NCI-H226 (cell line): ENCODE measurements around the gene TMEM218.
"Not testable (repeated sequence)": the region's sequence is repeated elsewhere in the genome, so short reads cannot be mapped to it uniquely, and the experiment has no call there.

Experiments
- DNase-seq: peaks from one replicate; pipeline ENCODE4 v3.0.0-alpha.2; 2015

TMEM218 gene

DNA sequence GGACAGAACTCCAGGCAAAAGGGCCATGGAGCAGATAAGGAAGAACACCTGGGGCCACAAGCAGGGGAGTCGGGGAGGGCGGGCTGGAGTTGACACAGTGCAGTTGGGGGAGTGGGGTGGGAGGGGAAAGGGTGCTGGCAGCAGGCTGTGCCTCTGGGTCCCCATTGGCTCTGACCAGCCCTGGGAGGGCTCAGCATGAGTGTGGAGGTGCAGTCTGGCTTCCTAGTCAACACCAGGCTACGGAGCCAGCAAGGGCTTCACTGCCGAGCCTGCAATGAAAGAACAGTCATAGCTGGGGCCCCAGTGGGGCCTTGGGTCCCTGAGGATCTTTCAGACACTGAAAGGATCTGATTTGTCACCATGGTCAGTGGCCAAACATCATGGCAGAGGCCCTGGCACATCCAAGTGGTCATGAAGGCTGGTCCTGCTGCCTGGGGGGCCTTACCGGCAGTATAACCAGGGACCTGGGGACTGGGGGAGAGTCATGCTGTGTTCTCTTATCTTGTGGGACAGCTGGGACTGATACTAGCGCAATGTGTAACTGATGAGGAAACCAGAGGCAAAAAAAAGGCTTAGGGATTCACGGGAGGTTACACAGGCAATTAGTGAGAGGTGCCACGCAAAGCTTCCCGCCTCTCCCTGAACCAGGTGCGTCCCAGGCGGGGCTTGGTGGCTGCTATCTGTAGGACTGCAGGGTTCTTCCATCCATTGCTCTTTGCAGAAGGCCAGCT is 36.8 kb downstream of the TMEM218 start:
- DNase-seq, result no peak

DNA sequence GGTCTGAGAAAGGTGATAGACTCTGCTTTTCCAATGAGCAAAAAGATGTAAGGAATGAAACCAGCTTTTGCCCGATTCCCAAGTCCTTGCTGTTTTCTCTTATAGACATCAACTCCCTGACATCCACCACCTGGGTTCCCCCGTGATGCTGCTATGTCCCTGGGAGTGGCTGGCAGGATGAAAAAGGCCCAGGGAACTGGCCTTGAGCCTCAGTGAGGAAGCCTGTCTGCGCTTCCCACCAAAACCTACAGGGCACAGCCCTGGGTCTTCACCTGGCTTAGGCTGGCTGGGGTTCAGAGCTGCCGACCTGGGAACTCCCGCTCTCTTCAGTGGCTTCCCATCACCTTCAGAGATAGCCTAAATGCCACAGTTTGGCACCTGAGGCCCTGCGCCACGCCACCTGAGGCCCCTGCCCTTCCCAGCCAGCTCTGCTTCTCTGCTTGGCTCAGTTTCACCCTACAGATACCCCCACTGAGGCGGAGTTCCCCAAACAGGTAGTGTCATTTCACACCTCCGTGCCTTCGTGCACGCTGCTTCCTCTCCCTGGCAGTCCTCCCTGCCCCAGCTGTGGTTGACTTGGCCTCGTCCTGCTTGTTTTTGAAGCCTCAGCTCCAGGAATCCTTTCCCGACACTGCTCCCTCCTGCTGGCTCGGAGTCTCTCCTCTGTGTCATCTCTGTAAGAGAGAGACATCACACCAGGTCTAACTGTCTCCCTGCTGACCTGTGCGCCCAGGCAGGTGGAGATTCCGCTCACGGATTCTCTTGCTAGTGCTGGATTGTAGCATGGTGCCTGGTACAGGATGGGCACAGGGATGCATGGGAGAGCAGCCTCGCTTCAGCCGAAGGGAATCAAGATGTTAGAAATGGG is 37.6 kb downstream of the TMEM218 start:
- DNase-seq, result no peak

DNA sequence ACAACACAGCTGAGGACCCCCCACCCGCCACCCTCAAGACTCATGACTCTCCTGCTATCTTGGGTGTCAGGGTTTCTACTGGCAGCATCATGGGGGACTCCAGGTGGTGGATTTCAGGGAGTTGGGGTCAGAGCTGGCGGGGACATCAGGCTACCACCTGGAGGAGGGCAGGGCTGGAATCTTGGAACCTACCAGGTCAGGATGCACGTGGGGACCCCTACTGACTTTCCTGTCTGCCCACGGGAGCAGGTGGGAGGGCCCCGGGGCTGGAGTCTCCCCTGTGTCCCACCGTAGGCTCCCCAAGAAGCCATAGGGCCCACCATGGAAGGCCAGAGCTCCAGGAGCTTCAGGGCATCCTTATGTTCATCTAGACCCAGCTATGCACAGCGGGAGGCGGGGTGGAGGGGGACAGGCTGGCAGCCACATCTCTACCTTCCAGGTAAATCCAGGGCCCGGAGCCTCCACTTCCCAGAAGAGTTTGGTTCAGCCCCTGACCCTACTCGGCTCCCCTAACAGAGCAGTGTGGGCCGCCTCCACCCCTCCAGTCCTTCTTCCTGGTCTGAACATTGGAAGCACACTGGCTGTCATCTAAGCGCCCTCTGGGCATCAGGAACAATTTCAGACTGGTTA is 38.4 kb downstream of the TMEM218 start:
- no peak for DNase-seq

DNA sequence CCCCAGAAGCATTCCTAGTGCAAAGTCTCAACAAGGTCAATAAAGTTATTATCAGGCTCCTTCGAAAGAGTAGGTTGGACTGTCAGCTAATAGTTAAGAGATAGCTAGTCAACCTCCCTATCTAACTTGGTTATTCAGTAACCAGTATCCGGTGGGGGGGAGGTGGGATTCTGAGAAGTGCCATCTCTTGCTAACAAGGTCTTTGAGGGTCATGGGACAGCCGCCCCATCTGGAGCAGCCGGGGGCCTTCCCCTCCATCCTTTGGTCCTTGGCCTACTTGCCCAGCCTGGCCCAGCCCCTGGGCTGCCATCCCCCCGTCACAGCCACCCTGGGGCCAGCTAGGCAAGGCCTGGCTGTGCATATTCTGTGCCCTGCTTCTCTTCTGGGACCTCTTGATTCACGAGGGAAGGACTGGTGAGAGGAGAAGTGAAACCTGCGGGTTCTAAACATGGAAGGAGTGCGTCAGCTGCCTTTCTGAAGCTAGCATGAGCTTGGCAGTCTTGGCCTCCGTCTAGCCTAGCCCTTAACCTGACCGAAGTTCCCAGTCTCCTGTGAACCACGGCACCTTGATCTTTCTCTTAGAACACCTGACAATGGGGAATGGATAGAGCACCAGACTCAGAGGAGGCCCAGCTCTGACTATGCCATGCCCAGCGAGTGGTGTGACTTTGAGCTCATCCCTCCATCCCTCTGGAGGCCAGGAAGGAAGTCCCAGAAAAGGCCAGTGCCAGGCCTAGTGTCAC is 39.0 kb downstream of the TMEM218 start:
- DNase-seq, result no peak

DNA sequence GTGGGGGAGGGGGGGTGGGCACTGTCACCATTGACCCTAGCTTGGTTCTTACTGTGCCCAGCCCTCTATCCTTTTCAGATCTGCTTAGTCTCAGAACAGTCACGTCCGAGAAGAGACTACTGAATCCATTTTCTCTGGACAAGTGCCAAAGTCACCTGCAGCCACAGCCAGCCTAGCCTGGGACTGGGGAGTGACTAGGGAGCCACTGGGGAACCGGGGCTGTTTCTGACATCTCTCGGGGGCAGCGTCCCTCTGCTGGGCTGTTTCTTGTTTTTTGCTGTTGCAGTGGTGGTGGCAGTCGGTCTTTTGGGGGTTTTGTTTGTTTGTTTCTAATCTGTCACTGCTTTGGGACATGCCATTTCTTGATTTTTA is 39.6 kb downstream of the TMEM218 start:
- DNase-seq, result no peak

DNA sequence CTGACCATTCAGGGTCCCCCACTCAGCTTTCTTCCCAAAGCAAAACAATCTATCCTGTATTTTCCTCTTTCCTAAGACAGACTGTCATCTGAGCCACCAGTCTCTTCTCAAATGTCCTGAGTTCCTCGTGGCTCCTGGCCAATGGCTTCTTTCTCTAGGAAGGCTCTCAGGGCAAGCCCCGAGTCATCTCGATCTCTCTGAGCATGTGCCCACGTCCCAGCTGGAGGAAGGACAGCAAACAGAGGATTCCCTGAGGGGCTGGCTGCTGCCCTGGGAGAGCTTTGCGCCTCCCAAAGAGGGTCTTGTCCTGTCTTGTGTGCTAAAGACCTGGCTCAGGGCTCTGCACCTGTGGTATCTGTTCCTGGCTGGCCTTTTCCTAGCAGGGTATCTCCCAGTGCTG is 40.0 kb downstream of the TMEM218 start:
- DNase-seq, result no peak

DNA sequence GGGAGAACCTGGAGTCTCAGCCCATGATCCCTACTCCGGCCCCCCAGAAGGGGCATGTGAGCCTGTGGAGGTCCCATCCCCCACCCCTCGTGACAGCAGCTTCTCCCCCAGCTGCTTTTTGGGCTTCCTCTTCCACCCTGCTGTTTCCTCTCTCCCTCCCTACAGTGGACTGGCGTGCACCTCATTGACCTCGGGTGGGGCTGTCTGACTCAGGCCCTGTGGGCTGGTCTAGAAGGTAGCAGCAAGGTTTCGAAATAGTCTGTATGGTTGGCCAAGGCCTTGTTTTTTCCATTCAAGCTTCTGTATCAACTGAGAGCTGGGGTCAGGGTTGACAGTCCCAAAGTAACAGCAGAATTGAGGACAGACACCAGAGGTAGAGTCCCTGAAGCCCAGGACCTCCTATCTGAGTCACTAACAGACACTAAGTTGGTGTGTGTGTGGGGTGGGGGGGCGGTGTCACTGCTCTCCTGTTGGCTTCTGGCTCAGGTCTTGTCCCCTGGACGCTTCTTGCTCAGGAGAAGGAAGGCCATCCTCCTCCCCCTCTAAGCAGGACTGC is 40.6 kb downstream of the TMEM218 start:
- peak; percentile 88 for DNase-seq

DNA sequence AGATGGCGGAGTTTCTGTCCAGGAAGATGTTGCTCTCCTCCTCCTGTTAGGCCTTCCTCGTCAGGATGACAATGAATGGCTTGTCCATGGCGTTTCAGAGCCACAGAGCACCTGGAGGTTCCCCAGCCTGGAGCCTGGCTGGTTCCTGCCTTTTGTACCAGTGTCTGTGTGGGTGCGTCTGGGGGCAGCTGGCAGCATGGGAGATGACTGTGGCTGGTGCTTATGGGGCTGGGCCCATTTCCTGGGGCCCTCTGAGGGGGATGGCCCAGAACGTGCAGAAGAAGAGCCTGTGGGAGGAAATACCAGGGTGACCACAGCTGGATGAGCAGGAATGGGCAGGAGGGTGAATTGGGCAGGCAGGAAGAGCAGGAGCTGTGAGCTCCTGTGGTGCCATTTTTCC is 41.6 kb downstream of the TMEM218 start:
- peak; percentile 61 for DNase-seq

DNA sequence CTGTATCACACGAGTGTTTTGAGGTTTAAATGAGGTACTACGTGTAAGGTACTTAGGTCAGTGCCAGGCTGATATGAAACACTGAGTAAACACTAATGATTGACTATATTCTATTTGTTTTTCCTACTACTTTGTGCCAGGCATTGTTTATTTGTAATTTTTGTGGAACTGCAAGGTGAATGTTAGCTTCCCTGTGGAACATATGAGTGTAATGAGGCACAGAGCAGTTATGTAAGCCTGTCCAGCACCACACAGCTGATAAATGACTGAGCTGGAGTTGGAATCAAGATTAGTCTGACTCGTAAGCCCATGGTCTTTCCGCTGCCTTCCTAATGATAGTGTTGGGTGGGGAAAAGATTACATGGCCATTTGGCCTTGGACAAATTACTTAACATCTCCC is 42.4 kb downstream of the TMEM218 start:
- peak; percentile 57 for DNase-seq

DNA sequence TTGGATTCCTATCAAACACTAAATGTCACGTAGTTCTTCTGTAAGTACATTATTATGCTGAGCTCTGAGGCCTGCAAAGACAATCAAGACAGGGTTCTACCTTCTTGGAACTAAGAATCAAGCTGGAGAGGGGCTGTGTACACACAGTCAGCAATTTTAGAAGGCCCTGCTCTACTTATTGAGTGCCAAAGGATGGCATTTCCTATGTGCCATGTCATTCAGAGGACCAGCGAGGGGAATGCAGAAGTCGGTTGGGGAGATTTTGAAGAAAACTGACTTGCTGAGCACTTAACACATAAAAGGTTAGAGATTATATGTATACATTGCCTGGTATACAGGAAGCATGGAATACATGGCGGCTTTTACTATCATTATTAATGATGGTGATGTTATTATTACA is 43.1 kb downstream of the TMEM218 start:
- no peak for DNase-seq

DNA sequence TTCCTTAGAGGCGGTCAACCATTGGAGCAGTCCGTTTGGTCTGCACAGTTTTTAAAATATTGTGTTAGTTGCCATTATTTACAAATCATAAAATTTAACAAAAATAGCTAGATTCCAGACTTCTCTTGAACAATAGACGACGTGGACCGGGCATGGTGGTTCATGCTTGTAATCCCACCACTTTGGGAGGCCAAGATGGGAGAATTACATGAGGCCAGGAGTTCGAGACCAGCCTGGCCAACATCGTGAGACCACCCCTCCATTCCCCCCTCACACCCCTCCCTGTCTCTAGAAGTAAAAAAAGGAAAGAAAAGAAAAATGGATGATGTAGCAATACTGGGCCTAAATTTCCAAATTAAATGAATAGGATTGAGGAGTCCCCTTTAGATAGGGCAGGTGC is 47.4 kb downstream of the TMEM218 start:
- DNase-seq, result no peak

DNA sequence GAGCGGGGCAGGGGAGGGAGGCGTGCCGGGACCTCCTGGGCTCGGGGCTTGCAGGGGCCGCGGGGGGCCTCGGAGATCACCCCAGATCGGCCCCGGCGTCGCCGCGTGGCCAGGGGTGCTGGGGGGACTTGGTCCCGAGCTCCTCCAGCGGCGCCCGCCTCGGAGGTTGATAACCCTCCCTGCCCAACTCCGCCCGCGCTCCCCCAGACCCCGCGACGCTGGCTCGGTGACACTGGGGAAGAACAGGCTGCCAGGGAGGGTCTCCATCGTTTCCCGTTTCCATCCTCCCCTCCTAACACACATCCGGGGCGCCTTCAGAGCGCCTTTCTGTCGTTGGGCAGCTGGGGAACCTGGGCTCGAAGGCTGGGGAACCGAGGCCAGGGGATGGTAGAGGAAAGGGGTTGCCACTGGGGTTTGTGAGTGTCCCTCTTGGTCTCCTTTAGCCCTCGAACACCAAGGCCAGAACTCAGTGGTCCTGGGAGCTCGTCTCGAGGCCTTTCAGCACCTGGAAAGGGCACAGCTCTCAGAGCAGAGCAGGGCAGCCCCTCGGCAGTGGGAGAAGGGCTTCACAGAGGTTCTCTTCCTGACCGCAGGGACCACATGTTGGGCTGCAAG is 47.9 kb downstream of the TMEM218 start:
- DNase-seq, result no peak

DNA sequence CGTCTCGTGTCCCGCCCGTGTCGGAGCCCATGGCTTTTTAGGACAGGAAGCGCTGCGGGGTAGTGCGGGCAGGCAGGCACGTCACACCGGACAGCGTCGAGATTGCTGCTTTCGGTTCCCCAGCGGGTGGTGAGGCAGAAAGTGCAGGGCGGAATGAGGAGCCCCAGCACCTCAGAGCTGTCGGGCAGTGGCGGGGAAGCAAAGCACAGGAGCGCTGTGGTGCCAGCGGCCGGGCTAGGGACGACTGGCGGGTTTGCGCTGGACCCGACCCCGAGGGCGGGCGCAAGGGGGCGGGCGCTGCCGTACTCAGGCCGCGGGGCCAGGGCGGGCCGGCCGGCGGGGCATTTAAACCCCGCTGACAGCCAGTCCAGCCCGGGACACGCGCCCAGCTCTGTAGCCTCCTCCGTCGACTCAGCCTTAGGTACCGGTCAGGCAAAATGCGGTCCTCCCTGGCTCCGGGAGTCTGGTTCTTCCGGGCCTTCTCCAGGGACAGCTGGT is 48.4 kb downstream of the TMEM218 start, which contains the start of gene SLC37A2:
TSS of gene SLC37A2 (plus strand) at position 375 of the 498 bp plus-strand sequence. CDS start at position 438, 63 bp downstream.
- DNase-seq, result no peak

DNA sequence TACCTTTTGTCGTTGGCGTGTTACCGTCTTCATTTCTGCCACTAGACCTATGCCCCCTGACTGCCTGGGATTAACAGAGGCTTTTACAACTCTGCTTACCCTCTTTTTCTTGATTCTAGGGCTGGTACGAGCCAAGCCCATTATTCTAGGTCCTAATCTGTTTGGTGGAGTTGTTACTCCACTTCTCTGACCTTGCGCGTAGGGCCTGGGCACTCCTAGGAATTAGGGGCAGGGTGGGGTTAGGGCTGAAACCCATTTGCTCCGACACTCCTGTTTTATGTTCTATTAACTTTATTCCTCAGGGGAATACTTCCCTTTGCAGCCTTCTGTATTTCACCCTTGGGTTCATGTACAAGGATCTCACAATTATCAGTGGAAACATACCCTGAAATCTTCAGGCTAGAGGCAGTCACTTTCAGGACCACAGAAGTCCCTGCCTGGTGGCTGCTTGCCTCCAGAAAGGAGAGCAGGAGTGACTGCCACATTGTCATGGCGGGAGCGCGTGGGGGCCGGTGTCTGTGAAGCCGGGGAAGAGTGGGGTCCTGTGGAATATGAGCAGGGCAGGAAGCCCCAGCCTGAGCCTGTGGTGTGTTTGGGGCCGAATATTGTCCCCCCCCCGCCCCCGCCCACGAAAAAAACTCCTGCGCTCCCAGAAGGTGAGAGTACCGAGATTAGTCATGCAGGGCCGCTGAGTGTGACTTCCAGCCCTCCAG is 49.1 kb downstream of the TMEM218 start:
- no peak for DNase-seq

DNA sequence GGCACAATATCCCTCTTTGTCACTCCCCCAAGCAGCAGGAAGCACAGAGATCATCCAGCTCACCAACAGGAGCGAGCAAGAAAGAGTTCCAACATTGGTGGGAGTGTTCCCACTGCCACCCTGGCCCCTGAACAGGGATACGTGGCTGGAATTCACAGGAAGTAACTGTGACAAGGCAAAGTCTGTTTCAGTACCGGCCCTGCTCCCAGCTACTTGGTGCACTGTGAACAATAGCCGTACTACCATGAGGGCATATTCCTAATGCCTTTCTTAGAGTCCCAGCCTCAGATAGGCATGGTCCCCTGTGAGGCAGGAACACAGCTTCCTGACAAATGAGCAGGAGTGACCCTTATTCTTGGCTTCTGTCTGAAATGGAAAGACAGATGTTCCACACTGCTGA is 50.1 kb downstream of the TMEM218 start:
- DNase-seq, result no peak

DNA sequence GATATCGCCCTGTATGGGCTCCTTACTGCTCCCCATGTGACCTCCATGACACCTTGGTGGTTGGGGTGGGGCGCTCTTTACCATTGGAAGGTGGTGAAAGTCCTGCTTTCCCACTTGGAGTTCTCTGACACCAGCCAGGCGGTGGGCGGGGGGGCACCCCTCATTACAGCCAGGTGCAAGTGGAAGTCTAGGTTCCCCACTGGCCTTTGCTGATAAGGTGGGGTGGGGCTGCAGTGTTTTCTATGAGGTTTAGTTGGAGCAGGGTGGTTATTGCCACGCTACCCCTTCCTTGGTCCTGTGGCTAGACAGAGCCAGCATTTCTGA is 53.8 kb downstream of the TMEM218 start:
- DNase-seq, result no peak

DNA sequence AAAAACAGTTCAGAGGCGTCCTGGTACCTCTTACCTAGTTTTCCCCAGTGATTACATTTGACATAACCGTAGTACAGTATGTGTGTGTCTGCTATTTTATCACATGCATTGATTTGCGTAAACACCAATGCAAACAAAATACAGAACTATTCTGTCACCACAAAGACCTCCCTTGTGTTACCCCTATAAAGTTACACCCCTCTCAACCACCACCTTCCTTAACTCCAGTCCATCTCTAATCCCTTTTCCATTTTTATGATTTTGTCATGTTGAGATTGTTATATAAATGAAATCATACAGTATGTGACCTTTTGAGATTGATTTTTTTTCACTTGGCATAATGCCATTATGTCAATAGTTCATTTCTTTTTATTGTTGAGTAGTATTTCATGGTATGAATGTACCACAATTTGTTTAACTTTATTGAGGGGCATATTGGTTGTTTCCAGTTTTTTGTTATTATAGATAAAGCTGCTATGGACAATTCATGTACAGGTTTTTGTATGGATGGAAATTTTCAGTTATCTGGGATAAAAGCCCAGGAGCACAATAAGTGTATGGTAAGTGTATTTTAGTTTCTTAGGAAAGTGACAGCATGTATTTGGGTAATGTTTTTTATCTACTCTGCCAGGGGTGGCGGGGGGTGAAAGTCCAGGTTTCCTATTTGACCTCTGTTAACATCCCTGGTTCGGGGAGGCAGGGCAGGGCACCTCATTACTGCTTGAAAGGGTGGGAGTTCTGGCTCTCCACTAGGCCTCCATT is 54.3 kb downstream of the TMEM218 start:
- no peak for DNase-seq

DNA sequence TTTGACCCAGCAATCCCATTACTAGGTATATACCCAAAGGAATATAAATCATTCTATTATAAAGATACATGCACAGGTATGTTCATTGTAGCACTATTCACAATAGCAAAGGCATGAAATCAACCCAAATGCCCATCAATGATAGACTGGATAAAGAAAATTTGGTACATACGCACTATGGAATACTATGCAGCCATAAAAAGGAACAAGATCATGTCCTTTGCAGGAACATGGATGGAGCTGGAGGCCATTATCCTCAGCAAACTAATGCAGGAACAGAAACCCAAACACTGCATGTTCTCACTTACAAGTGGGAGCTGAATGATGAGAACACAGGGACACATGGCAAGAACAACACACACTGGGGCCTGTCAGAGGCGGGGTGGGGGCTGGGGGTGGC is 55.3 kb downstream of the TMEM218 start:
- DNase-seq, result not testable (repeated sequence)

DNA sequence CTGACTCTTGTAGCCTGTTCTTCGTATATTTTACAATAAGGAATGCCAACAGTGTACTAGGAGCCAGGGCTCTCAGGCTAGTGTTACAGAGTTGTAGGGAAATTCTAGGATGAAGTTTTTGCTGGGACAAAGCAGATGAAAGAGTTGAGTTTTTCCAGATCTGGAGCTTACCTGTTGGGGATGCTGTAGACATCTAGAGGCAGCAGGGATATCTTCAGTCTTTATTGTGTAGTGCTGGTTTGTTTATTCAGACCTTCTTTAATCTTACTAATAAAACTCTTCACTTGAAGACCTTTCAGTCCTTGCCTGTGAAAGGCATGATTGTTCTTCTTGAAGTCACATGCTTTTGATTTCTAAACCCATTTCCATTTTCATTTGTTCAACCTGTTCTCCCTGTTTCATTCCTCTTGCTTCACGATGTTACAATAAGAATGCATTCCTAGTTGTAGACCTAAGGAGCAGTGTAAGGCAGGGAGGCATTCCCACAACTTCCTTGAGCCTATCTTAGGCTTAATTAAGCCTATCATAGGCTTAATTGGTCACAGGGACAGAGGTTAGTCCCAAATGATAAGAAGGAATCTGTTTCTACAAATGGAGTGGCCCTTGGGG is 56.2 kb downstream of the TMEM218 start:
- no peak for DNase-seq

DNA sequence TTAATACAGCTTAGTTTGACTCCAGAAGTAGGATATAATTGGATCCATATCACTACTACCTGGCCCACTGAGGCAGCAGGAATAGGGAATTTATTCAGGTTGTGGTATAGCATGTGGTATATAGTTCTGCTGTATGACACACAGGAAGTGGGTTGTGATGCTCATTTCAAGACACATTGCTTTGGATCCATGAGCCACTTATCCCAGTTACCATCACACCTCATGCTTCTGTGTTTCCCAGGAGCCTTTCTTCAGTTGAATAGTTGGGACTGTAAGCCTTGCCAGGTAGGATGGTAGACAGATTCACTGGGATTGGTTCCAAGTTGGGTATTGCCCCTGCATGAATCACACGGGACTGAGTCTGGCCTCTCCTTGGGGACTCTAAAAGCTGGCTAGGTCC is 58.3 kb downstream of the TMEM218 start:
- no peak for DNase-seq
